Measurements from ENCODE around the gene EXOC4.

GRCh38 chr7:133696056-133696455 is 443.2 kb downstream of the EXOC4 start:
- no peak for TF ChIP-seq BCL11A (IDR thresholded peaks at IDR 0.05; ENCODE audit: low read depth in 2 of 2, low read length in 2 of 2)
- TF ChIP-seq RAD21 (IDR thresholded peaks at IDR 0.05 in 1 of 2, conservative IDR thresholded peaks at IDR 0.05 in 1 of 2; ENCODE audit: low read depth in 2 of 2, low read length in 2 of 2), result no peak
- TF ChIP-seq CTCF (IDR thresholded peaks at IDR 0.05; ENCODE audit: control extremely low read depth in 1 of 3, insufficient read depth in 1 of 3, low read depth in 1 of 3, low read length in 3 of 3), result no peak
- TF ChIP-seq POLR2AphosphoS5 (IDR thresholded peaks at IDR 0.05; ENCODE audit: low read depth, low read length), result no peak
- no peak for TF ChIP-seq POLR2A (IDR thresholded peaks at IDR 0.05; ENCODE audit: control extremely low read depth in 1 of 2, low read depth in 2 of 2, low read length in 2 of 2)
- no peak for TF ChIP-seq ASH2L (IDR thresholded peaks at IDR 0.05; ENCODE audit: low read length)
- no peak for TF ChIP-seq NRF1 (IDR thresholded peaks at IDR 0.05; ENCODE audit: low read depth, low read length)
- no peak for TF ChIP-seq GABPA (IDR thresholded peaks at IDR 0.05; ENCODE audit: borderline replicate concordance, insufficient read depth, low read length)
- TF ChIP-seq MAFK (IDR thresholded peaks at IDR 0.05; ENCODE audit: low read depth, low read length), result no peak
